ENCODE measurements around the gene GABRG3.

Gene GABRG3

DNA sequence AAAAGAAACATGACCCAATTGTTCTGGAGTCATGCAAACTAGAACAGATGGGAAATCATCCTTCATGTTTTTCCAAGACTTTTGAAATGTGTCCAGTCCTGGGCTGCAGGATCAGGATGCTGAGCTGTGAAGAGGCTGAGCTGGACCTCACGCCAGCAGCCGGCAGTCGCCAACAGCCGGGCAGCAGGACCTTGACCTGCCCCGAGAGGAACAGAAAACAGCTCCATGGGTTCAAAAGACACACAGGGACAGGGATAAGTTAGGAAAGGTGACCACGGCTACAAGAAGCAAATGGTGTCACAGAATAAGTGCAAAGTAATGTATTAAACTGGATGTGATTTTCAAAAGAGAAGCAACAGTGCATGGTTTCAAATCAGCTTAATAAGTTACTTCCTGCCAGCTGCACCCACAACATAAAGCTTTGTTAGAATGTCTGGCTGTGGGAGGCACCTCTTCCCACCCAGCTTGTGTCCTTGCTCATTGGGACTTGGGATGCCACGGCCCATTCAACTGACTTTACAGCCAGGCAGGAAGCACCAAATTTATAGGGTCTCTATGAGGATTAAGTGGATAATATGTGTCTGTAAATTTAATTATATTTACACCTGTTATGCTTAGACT, 266.4 kb downstream of the GABRG3 start:
- no peak for DNase-seq (ENCODE audit: extremely low read depth in 1 of 2, low read depth in 1 of 2)

DNA sequence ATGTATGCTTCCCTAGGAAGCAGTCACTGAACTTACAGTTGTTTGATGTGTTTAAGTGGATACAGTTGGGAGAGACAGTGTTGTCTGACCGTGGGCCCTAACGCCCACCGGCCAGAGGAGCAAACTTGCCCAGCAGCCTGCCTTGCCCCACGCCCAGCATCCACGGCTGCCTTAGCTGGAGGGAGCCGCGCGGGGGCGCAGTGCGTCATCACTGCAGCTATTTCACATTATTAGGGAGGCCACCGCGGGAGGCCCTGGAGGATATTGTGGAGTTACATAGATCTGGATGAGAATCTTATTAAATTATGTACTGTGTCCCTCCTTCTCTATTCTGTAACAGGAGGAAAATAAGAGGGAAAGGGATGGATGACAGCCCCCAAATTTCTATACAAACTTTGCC, 267.2 kb downstream of the GABRG3 start:
- DNase-seq (ENCODE audit: extremely low read depth in 1 of 2, low read depth in 1 of 2): no peak

DNA sequence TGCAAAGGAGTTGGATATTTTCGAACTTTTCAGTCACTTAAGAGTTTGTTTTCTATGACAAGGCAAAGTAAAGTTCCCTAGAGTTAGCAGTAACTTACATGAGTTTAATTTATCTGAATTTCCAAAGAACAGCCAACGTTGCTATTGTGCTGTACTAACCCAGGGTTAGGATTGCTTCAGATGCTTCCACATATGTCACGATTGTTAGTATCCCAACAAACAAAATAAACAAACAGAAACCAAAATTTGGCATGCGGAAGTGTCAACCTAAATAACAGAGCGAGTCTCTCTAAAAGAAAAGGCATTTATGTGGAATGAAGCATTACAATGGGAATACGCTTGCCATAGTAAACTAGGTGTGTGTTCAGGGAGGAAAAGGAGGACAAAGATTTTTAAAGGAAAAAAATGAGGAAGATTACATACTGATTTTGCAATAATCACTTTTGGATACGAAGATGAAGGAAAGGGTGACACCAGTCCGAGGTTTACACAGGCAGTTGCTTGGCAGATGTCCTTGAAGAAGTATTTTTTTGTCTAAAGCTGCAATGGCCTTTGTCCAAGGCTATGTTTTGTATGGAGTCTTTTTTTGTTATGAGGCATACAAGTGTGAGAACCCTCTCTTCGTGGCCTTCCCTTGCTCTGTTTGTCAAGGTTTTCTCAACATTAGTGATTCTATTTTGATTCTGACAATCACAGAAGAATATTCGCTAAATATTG, 267.9 kb downstream of the GABRG3 start:
- DNase-seq (ENCODE audit: extremely low read depth in 1 of 2, low read depth in 1 of 2): no peak

DNA sequence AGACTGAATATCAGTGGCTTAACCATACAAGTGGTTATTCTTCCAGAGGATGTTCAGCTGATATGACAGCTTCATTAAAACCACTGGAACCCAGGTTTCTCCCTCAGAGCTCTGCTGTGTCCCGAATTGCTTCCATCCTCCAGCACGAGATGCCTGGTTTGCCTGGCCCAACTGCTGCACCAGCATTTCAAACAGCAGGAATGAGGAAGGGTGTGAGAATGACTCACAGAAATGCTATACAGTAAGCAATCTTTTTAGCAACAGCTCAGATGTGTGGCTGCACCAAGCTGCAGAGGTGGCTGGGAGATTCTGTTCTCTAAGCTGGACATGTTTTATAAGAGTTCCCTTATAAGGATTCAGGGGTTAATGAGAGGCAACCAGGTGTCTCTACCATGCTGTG, 271.0 kb downstream of the GABRG3 start:
- DNase-seq (ENCODE audit: extremely low read depth in 1 of 2, low read depth in 1 of 2): no peak

DNA sequence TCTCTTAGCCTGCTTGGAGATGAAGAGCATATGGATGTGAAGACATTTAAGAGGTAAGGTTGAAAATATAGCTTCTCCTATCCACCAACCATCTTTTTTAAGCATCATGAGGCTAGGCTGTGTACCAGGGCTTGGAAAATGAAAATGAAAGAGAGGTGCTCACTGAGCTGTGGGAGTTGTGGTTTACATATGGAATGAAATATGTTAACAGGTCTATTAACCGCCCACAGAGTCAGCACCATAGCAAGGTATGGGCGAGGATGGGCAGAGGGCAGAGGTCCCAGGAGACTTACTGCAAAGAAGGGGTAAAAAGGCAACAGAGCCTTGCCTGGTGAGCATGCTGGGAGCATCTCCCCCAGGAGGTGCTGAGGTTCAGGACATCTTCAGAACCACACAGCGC, 273.1 kb downstream of the GABRG3 start:
- no peak for DNase-seq (ENCODE audit: extremely low read depth in 1 of 2, low read depth in 1 of 2)

DNA sequence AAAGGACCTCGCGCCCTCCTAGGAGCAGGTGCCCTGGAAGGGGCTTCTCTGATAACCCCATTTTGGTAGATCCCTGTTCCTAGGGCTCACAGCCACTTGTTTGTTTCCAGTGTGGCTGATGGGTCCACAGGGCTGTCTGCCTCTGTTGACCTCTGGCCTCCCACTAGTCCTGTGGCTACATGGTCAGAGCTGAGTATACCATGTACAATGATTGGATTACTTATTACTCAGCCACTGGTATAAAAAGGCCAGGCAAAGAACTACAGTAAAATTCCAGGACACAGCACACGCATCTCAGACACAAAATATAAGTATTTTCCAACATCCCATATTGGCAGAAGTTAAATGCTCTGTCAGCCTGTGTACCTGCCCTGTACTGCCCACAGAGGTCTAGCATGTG, 277.3 kb downstream of the GABRG3 start:
- no peak for DNase-seq (ENCODE audit: extremely low read depth in 1 of 2, low read depth in 1 of 2)

DNA sequence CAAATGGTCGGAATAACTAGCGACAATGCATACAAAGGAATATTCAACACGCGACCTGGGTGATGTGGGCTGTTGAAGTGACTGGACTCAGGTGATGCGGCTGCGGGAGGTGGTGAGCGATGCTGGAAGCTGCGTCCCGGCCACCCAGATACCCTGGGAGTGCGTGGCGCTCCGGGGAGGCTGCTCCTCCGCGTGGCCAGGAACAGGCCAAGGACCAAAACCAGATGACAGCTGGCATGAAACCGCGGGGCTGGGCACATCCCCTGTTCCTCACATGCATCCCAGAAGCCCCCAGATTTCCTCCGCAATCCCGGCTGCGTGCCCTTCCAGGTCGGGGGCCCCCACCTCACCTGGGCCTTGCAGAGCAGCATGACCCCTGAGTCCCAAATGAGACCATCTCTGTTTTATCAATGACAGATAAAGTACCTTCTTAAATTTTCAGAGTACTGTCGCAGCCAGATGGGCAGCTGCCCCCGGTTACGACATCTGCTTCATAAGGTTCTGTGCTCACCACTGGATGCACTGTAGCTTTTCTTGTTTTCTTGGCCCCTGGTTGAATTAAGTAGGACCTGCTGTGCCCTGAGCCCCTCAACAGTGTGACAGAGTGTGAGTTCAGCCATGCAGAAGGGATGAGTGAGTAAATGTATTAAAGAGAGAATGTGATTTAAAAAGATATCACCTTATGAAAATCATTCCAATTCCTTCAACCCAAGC, 278.2 kb downstream of the GABRG3 start:
- no peak for DNase-seq (ENCODE audit: extremely low read depth in 1 of 2, low read depth in 1 of 2)

DNA sequence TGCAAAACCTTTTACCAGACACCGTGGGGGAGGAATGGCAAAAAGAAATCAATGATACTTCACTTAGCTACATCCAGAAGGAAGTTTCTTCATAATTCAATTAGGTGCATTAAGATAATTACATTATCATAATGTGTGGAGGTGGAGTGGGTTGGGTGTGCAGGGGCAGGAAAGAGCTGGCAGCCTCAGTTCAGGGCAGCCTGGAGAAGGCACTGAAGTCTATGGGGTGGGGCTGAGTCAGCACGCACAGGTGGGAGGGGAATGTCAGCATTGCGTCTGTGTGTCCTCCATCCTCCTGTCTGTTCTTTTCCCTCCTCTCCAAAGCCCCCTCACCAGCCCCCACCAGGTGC, 278.8 kb downstream of the GABRG3 start:
- no peak for DNase-seq (ENCODE audit: extremely low read depth in 1 of 2, low read depth in 1 of 2)

DNA sequence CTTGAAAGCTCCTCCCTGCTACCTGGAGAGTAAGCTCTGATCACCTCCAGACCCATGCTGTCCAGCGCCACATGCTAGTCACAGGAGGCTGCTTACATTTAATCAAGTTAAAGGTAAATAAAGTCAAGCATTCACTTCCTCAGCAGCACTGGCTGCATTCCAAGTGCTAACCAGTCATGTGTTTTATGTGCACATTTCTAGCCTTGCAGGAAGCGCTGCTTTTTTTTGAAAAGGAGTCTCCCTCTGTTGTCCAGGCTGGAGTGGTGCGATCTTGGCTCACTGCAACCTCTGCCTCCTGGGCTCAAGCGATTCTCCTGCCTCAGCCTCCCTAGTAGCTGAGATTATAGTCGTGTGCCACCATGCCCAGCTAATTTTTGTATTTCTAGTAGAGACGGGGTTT, 279.2 kb downstream of the GABRG3 start:
- DNase-seq (ENCODE audit: extremely low read depth in 1 of 2, low read depth in 1 of 2): no peak

DNA sequence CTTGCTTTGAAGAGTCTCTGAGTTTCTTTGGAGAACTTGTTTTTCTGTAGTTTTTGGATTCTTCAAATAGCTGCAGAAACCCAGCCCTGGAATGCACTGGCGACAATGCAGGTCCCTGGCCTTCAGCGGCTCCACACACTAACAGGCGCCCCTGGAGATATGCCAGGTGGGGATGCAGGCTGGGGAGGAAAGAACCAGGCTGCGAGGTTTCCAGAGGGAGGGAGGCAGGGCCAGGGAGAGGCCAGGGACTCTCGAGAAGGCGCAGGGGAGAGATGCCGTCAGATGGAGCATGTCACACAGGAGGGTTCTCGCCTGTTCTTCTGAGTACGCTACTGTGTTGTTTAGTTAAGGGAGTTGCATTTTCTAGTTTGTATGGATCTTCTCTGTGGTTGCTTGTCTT, 283.1 kb downstream of the GABRG3 start:
- DNase-seq (ENCODE audit: extremely low read depth in 1 of 2, low read depth in 1 of 2): no peak

DNA sequence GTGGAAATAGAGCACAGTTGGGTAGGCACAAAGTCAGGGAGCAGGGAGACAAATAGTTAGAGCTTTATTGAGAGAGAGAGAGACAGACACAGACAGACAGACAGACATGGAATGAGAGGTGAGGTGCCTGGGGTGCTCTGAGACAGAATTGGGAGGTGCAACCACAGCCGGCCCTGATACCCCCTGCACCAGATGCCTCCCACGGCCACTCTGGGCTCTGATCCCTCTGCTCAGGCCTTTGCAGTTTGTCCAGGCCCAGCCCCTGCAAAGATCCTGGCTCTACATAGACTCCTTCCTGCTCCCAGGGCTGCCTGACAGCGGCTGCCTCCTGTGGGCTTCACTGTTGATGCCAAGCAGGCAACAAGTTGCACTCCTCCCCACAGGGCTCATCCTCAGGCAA, 283.8 kb downstream of the GABRG3 start:
- DNase-seq (ENCODE audit: extremely low read depth in 1 of 2, low read depth in 1 of 2): no peak

DNA sequence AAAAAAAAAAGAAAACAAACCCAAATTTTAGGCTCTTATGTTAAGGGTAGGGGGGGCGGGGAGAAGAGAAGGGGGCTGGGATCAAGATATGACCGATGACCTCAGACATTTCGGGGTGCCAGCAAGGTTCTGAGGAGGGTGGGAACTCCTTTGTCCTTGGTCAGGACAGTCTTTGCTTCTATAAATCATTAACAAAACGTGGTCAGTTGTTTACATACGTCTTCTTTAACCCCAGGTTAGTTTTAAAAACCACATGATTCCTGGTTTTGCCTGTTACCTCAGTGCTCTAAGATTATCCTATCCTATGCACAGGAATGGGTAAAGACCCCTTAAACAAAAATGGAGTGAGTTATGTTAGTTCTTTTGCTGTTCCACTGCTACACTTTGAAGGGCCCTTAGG, 285.5 kb downstream of the GABRG3 start:
- no peak for DNase-seq (ENCODE audit: extremely low read depth in 1 of 2, low read depth in 1 of 2)

DNA sequence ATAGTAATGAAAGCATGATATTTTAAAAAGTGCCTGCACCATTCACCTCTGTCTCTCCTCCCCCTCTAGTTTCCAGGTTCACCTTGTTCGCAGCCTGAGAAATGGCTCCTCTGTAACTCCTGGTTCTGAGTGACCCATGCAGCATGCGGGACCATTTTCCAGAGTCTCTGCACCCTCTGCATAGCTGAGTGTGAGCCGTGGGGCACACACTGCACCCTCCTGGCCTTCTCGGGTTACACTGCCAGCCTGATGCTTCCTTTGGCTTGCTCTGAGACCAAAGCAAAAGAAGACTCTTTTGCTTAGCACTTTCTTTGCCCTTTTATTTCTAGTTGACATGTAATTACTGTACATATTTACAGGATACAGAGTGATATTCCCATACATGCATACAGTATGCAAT, 287.3 kb downstream of the GABRG3 start:
- DNase-seq (ENCODE audit: extremely low read depth in 1 of 2, low read depth in 1 of 2): no peak

DNA sequence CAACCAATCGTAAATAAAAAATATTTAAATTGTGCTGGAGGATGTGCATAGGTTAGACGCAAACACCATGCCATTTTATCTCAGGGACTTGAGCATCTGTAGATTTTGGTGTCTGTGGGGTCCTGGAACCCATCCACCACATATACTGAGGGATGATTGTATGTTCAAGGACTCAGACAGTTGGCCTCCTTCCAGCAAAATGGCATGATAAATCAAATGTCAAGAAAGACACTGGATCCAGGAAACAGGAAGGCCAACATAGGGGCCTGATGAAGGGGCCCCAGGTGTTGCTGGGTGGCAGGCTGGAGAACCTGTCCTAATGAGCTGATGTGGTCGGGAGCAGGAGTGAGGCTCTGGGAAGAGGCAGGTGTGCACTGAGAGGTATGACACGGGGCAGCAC, 289.5 kb downstream of the GABRG3 start:
- DNase-seq (ENCODE audit: extremely low read depth in 1 of 2, low read depth in 1 of 2): no peak

DNA sequence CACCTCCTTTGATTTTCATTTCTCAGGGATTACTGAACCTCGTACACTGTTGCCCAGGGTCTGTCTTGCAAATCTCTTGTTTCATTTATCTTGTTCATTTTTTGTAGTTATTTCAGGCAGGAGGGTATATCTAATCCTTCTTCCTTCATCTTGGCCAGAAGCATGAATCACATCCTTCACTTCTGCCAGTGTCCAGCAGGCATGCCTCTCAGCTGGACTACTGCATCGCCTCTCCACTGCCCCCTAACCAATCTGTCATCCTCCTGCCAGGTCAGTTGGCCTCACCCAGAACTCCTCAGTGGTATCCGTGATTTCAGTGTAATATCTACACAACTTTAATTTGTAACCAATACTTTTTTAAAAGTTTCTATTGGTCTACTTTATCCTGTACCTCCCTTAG, 297.9 kb downstream of the GABRG3 start:
- no peak for DNase-seq (ENCODE audit: extremely low read depth in 1 of 2, low read depth in 1 of 2)

DNA sequence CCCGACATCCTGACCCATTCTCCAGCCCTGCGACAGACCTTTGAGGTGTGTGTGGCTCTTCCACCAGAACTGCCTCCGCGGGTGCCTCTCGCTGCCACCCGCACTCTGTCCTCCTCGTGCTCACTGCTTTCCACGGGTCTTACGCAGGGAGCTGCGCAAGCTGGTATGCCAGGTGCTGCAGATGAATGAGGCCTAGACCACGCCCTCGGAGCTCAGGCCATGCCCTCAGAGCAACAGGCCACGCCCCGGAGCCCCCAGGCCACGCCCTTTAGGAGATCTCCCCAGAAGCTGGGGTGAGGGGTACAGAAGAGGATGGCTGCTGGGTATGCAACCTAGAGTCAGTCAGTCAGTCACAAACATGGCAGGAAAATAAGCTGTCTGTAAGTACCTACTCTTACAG, 300.3 kb downstream of the GABRG3 start:
- DNase-seq (ENCODE audit: extremely low read depth in 1 of 2, low read depth in 1 of 2): no peak

DNA sequence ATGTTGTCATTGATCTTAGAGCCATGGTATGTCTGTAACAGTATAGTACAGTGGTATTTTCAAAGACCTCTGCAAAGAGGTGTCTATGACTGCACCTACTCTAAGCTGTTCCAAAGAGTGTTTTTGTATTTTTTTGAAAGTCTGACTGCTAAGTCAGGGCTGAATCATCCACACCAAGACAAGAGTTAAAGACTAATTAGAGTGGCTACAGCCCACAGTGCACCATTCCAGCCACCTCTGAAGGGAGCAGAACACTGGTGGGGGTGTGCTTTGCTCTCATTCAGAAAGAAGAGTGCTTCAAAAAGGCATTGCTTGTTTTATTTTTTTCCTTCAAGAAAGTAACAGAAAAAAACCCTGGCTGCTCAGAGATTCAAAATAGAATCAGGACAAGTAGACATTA, 301.4 kb downstream of the GABRG3 start:
- DNase-seq (ENCODE audit: extremely low read depth in 1 of 2, low read depth in 1 of 2): no peak

DNA sequence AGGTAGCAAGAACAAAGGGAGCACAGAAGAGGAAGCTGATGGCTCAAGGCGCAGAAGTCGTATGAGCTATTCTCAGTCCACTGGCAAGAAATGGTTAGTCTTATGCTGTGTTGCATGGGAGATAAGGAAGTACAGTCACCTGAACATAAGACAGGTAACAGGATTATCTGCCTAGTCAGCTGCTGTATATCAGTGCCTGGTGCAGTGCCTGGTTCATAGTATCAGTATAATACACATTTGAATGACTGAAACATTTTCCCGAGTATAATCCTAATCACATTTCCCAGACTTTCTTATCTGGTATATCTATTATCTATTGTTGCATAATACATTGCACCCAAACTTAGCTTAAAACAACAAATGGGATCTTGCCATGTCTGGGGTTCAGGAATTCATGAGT, 302.5 kb downstream of the GABRG3 start:
- DNase-seq (ENCODE audit: extremely low read depth in 1 of 2, low read depth in 1 of 2): no peak

DNA sequence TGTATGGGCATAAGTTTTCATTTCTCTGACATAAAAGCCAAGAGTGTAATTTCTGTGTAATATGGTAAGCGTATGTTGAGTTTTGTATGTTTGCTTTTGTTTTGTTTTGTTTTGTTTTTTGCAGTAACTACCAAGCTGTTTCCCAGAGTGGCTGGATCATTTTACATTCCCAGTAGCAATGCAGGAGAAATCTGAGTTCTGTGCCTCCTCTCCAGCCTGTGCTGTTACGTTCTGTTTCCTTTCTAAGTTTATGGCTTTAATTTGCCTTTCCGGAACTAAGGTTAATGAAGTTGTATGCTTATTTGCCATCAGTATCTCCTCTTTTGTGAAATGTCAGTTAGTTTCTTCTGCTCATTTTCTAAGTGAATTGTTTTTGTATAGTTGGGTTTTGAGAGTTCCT, 307.8 kb downstream of the GABRG3 start:
- no peak for DNase-seq (ENCODE audit: extremely low read depth in 1 of 2, low read depth in 1 of 2)

DNA sequence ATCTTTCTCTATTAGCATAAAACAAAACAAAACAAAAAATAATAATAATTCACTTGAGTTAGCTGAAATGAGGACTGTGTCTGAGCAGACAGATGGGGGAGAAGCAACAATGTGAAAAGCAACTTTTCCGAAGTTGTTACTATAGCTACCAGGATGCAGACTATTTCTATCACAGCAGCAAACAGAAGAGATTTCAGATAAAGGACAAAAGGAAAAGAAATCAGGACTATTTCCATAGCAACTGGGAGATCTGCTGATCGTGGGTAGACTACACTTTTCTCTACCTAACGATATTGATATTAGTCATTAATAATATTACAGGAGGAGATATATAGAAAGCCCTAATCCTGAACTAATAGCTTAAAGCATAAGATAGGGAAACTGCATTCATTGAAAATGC, 321.7 kb downstream of the GABRG3 start:
- DNase-seq (ENCODE audit: extremely low read depth in 1 of 2, low read depth in 1 of 2): no peak

DNA sequence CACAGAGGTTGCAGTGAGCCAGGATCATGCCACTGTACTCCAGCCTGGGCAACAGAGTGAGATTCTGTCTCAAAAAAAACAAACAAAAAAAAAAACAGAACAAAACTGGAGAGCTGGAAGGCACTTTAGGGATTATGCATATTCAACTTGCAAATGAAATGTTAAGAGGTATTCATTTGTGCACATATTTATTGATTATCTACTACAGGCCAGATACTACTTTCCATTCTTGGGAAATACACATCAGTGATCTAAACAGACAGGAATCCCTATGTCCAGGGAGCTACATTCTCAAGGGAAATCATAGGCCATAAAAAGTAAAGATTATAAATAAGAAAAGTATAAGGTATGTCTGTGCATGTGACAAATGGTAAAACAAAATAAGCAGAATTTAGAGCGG, 322.6 kb downstream of the GABRG3 start:
- no peak for DNase-seq (ENCODE audit: extremely low read depth in 1 of 2, low read depth in 1 of 2)

DNA sequence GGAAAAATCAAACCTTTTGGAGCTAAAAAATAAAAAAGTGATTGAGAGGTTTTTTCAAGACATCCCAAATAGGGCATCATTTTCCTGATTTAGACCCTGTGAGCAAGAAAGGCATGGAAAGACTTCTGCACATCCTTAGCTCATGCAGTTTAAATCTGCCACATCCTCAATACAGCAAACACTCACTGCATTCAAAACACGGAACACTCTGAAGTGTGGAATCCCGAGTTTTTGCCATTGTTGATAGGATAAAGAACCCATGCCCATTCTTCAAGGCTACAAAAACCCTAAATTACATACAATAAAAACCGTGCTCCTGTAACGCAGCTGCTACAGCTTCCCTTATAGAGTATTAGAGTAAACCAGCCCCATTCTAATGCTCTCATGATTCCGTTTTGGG, 346.8 kb downstream of the GABRG3 start:
- DNase-seq (ENCODE audit: extremely low read depth in 1 of 2, low read depth in 1 of 2): no peak
